Adipocyte (in vitro differentiated cells): ENCODE data around the gene FADS2.

ENCODE experiments used
- DNase-seq: peaks from one replicate; pipeline ENCODE4 v3.0.0-alpha.2; 2015; ENCODE audit warnings: low read depth
- H3K27me3 ChIP-seq: replicated peaks from 2 replicates; pipeline ENCODE4 v1.7.0; 2013; ENCODE audit warnings: mild to moderate bottlenecking, low read length, moderate library complexity; ENCODE audit not compliant: control insufficient read depth, insufficient read depth
- H3K36me3 ChIP-seq: 2 replicates; pipeline ENCODE4 v1.7.0; 2013; ENCODE audit warnings: low read length, mild to moderate bottlenecking, moderate library complexity; ENCODE audit not compliant: control insufficient read depth, insufficient read depth, severe bottlenecking
- H3K4me1 ChIP-seq: 2 replicates; pipeline ENCODE4 v1.7.0; 2013; ENCODE audit warnings: mild to moderate bottlenecking, low read length, moderate library complexity; ENCODE audit not compliant: control insufficient read depth, insufficient read depth
- H3K4me3 ChIP-seq: 2 replicates; pipeline ENCODE4 v1.7.0; 2013; ENCODE audit warnings: mild to moderate bottlenecking, low read length, moderate library complexity
- H3K9ac ChIP-seq: 2 replicates; pipeline ENCODE4 v1.7.0; 2013; ENCODE audit warnings: mild to moderate bottlenecking, low read length, moderate library complexity
- H3K9me3 ChIP-seq: 2 replicates; pipeline ENCODE4 v1.7.0; 2013; ENCODE audit warnings: mild to moderate bottlenecking, low read length, moderate library complexity; ENCODE audit not compliant: control insufficient read depth

Gene FADS2

GRCh38 chr11:61853698-61854169 is 25.6 kb downstream of the FADS2 start:
- H3K27me3 ChIP-seq = no peaks in the 10 kb centered on the region
- DNase-seq = no peak
- no peaks in the 10 kb centered on the region for H3K9me3 ChIP-seq
- no peak overlapping the region for H3K4me3 ChIP-seq
- no peaks in the 10 kb centered on the region for H3K4me1 ChIP-seq
- no peak overlapping the region for H3K9ac ChIP-seq
- peaks cover 84% of the 10 kb centered on the region for H3K36me3 ChIP-seq

- no peaks in the 10 kb centered on the region for H3K9me3 ChIP-seq
- H3K36me3 ChIP-seq = peaks cover 84% of the 10 kb centered on the region
- H3K4me3 ChIP-seq = no peak overlapping the region
- no peaks in the 10 kb centered on the region for H3K27me3 ChIP-seq
- H3K9ac ChIP-seq = no peak overlapping the region
- DNase-seq = no peak
- no peaks in the 10 kb centered on the region for H3K4me1 ChIP-seq
These were observed 26.3 kb downstream of the FADS2 start for GRCh38 chr11:61854206-61854895.

- peaks cover 84% of the 10 kb centered on the region for H3K36me3 ChIP-seq
These were observed 27.0 kb downstream of the FADS2 start for GRCh38 chr11:61854966-61855714.

GRCh38 chr11:61855939-61856680 is 28.0 kb downstream of the FADS2 start:
- no peaks in the 10 kb centered on the region for H3K9me3 ChIP-seq
- no peaks in the 10 kb centered on the region for H3K27me3 ChIP-seq
- H3K4me1 ChIP-seq = no peaks in the 10 kb centered on the region
- H3K36me3 ChIP-seq = peaks cover 82% of the 10 kb centered on the region
- H3K9ac ChIP-seq = no peak overlapping the region
- no peak overlapping the region for H3K4me3 ChIP-seq
- DNase-seq = no peak

More at GRCh38 chr11:61854966-61855714, 27.0 kb downstream of the FADS2 start:
- Histone ChIP-seq H3K4me1 (no peaks in the 10 kb centered on the region), H3K9ac (no peak overlapping the region), H3K4me3 (no peak overlapping the region), H3K27me3 (no peaks in the 10 kb centered on the region), H3K9me3 (no peaks in the 10 kb centered on the region)
- no peak for DNase-seq

- Histone ChIP-seq H3K4me3 (no peak overlapping the region), H3K36me3 (peaks cover 80% of the 10 kb centered on the region), H3K9me3 (no peaks in the 10 kb centered on the region), H3K4me1 (no peaks in the 10 kb centered on the region), H3K27me3 (no peaks in the 10 kb centered on the region), H3K9ac (no peak overlapping the region)
- no peak for DNase-seq
These were observed 32.2 kb downstream of the FADS2 start for GRCh38 chr11:61860054-61860903.

GRCh38 chr11:61861634-61862033 is 33.5 kb downstream of the FADS2 start:
- H3K4me1 ChIP-seq = no peaks in the 10 kb centered on the region
- H3K4me3 ChIP-seq = no peak overlapping the region
- DNase-seq = no peak
- no peak overlapping the region for H3K9ac ChIP-seq
- no peaks in the 10 kb centered on the region for H3K9me3 ChIP-seq
- peaks cover 86% of the 10 kb centered on the region for H3K36me3 ChIP-seq
- H3K27me3 ChIP-seq = no peaks in the 10 kb centered on the region

GRCh38 chr11:61862714-61863547 is 34.8 kb downstream of the FADS2 start:
- H3K4me3 ChIP-seq = no peak overlapping the region
- no peaks in the 10 kb centered on the region for H3K9me3 ChIP-seq
- H3K9ac ChIP-seq = no peak overlapping the region
- no peak for DNase-seq
- H3K4me1 ChIP-seq = no peaks in the 10 kb centered on the region
- peaks cover 76% of the 10 kb centered on the region for H3K36me3 ChIP-seq
- H3K27me3 ChIP-seq = no peaks in the 10 kb centered on the region

- H3K4me3 ChIP-seq = no peak overlapping the region
- H3K9ac ChIP-seq = no peak overlapping the region
- H3K4me1 ChIP-seq = no peaks in the 10 kb centered on the region
- H3K9me3 ChIP-seq = no peaks in the 10 kb centered on the region
- no peak for DNase-seq
- H3K27me3 ChIP-seq = no peaks in the 10 kb centered on the region
- peaks cover 74% of the 10 kb centered on the region for H3K36me3 ChIP-seq
These were observed 35.5 kb downstream of the FADS2 start for GRCh38 chr11:61863548-61864081.

GRCh38 chr11:61864814-61865775 is 37.0 kb downstream of the FADS2 start:
- H3K4me3 ChIP-seq = no peak overlapping the region
- no peak overlapping the region for H3K9ac ChIP-seq
- peaks cover 60% of the 10 kb centered on the region for H3K36me3 ChIP-seq
- no peaks in the 10 kb centered on the region for H3K9me3 ChIP-seq
- DNase-seq = no peak
- peaks cover 4% of the 10 kb centered on the region for H3K4me1 ChIP-seq
- H3K27me3 ChIP-seq = no peaks in the 10 kb centered on the region
